Fibroblast of lung (primary cell): Measurements from ENCODE around the gene NBPF3. TPM values are rescaled to one million over a fixed set of nuclear protein-coding genes. Genes with fewer than 3 reads are reported as not detected.

Experiments
- DNase-seq, 2 donors: peaks; one replicate each; pipeline versions ENCODE4 v3.0.0 to v3.0.0-alpha.2; 2010; ENCODE audit warnings: low read depth in 2 of 2
- H2AFZ ChIP-seq: 2 replicates; pipeline ENCODE4 v1.5.1; 2012; ENCODE audit warnings: low read length, control low read depth, inconsistent platforms
- H3K27ac ChIP-seq: 2 replicates; pipeline ENCODE4 v1.5.1; 2011; ENCODE audit warnings: low read length, control low read depth; ENCODE audit not compliant: insufficient read depth
- H3K27me3 ChIP-seq: 2 replicates; pipeline ENCODE4 v1.5.1; 2011; ENCODE audit warnings: mild to moderate bottlenecking, low read length; ENCODE audit not compliant: control insufficient read depth, insufficient read depth
- H3K36me3 ChIP-seq: 2 replicates; pipeline ENCODE4 v1.5.1; 2011; ENCODE audit warnings: low read length; ENCODE audit not compliant: control insufficient read depth, insufficient read depth
- H3K4me1 ChIP-seq: 2 replicates; pipeline ENCODE4 v1.5.1; 2011; ENCODE audit warnings: low read length; ENCODE audit not compliant: control insufficient read depth, insufficient read depth; ENCODE audit errors: extremely low read depth
- H3K4me2 ChIP-seq: 2 replicates; pipeline ENCODE4 v1.5.1; 2011; ENCODE audit warnings: low read length, control low read depth; ENCODE audit not compliant: insufficient read depth; ENCODE audit errors: extremely low read depth
- H3K4me3 ChIP-seq, 4 experiments: fragments of 200-600 bp in 1 of 4; sonication (generic) in 1 of 4; replicated peaks in 1 of 4; 2 replicates each; pipeline ENCODE4 v1.5.1; 2011 to 2016; ENCODE audit warnings: low read length in 4 of 4, low read depth in 3 of 4, mild to moderate bottlenecking in 3 of 4, control low read depth in 2 of 4, inconsistent platforms in 1 of 4, mixed read lengths in 1 of 4; ENCODE audit not compliant: insufficient read depth in 1 of 4; ENCODE audit errors: control extremely low read depth in 1 of 4
- H3K79me2 ChIP-seq: 2 replicates; pipeline ENCODE4 v1.5.1; 2012; ENCODE audit warnings: mild to moderate bottlenecking, low read length, inconsistent platforms; ENCODE audit not compliant: control insufficient read depth, insufficient read depth
- H3K9ac ChIP-seq: 2 replicates; pipeline ENCODE4 v1.5.1; 2011; ENCODE audit warnings: mild to moderate bottlenecking, low read length, control low read depth; ENCODE audit not compliant: insufficient read depth
- H3K9me3 ChIP-seq: 2 replicates; pipeline ENCODE4 v1.5.1; 2012; ENCODE audit warnings: low read depth, low read length; ENCODE audit not compliant: control insufficient read depth, insufficient read depth
- H4K20me1 ChIP-seq: 2 replicates; pipeline ENCODE4 v1.5.1; 2011; ENCODE audit warnings: low read length; ENCODE audit not compliant: control insufficient read depth, insufficient read depth; ENCODE audit errors: extremely low read depth
- EZH2 ChIP-seq: IDR thresholded peaks from 2 replicates; pipeline ENCODE4 v1.5.1; 2012; ENCODE audit warnings: low read length, control low read depth, mild to moderate bottlenecking; ENCODE audit errors: missing control alignments
- polyA plus RNA-seq, 2 donors: library from polyadenylated mRNA; depleted of rRNA in 1 of 2; stranded (reverse) in 1 of 2; unstranded in 1 of 2; fragments of >200 nt; gene quantifications; 2 replicates each; pipeline ENCODE4 v1.2.1, GENCODE V29; 2011 to 2012; ENCODE audit warnings: missing spikeins in 1 of 2
- total RNA-seq: library from RNA; depleted of rRNA; stranded (reverse); fragments of >200 nt; gene quantifications from 2 replicates; pipeline ENCODE4 v1.2.1, GENCODE V29; 2014
- TF ChIP-seq, protein P1 (sequence below), 2 donors: IDR thresholded peaks in 1 of 2; conservative IDR thresholded peaks in 1 of 2; 1 replicate in 1 of 2; 2 replicates in 1 of 2; pipeline ENCODE4 v1.5.1; 2011 to 2012; ENCODE audit warnings: low read length in 2 of 2, control low read depth in 1 of 2, inconsistent platforms in 1 of 2, low read depth in 1 of 2, mild to moderate bottlenecking in 1 of 2

Gene NBPF3
- total and polyA plus RNA-seq, 2 donors (not counting 1 experiment from before 2014, with no cell fraction given), result 20.4 to 35.0 TPM

DNA sequence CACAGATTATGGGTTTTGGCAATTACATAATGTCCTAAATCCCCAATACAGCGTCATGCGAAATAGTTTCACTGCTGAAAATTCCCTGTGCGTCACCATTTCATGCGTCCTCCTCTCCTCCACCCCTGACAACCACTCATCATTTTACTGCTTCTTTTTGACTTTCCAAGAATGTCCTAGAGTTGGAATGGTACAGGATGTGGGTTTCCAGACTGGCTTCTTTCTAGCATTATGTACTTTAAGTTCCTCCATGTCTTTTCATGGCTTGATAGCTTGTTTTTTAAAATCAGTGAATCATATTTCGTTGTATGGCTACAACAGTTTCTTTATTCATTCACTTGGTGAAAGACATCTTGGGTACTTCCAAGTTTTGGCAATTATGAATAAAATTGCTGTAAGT is 7.4 kb downstream of the NBPF3 start:
- H4K20me1 ChIP-seq, result no peaks in the 10 kb centered on the region
- DNase-seq, result peak in 1 of 2 donors; percentile 57
- H3K27me3 ChIP-seq, result no peaks in the 10 kb centered on the region
- H3K36me3 ChIP-seq, result peaks cover 3% of the 10 kb centered on the region
- H3K79me2 ChIP-seq, result no peaks in the 10 kb centered on the region
- H3K4me2 ChIP-seq, result no peak overlapping the region
- H3K9ac ChIP-seq, result no peak overlapping the region
- no peak for TF ChIP-seq EZH2
- TF ChIP-seq, protein P1, sequence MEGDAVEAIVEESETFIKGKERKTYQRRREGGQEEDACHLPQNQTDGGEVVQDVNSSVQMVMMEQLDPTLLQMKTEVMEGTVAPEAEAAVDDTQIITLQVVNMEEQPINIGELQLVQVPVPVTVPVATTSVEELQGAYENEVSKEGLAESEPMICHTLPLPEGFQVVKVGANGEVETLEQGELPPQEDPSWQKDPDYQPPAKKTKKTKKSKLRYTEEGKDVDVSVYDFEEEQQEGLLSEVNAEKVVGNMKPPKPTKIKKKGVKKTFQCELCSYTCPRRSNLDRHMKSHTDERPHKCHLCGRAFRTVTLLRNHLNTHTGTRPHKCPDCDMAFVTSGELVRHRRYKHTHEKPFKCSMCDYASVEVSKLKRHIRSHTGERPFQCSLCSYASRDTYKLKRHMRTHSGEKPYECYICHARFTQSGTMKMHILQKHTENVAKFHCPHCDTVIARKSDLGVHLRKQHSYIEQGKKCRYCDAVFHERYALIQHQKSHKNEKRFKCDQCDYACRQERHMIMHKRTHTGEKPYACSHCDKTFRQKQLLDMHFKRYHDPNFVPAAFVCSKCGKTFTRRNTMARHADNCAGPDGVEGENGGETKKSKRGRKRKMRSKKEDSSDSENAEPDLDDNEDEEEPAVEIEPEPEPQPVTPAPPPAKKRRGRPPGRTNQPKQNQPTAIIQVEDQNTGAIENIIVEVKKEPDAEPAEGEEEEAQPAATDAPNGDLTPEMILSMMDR (conservative IDR thresholded peaks at IDR 0.05 in 1 of 2, IDR thresholded peaks at IDR 0.05 in 1 of 2; ENCODE audit: low read depth in 1 of 2, low read length in 2 of 2), result no peak
- H3K9me3 ChIP-seq, result no peaks in the 10 kb centered on the region
- no peak overlapping the region for H3K27ac ChIP-seq
- H3K4me3 ChIP-seq, result no peak overlapping the region
- H3K4me1 ChIP-seq, result peaks cover 15% of the 10 kb centered on the region
- H2AFZ ChIP-seq, result no peak overlapping the region

DNA sequence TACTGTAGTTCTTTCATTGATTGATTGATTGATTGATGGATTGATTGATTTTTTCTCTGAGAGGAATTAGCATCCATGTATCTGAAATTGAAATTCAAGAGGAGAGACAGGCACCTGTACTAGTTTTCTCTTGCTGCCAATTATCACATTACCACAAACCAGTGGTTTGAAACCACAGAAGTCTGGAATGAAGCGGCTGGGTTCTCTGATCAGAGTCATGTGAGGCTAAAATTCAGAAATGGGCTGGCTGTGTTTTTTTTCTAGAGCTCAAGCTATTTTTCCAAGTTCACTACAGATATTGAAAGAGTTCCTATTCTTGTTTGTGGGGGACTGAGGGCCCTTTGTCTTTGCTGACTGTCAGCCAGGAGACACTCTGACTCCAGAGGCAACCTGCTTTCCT is 10.0 kb downstream of the NBPF3 start:
- Histone ChIP-seq H3K9me3 (no peaks in the 10 kb centered on the region), H3K27ac (peak overlapping the region; percentile 23), H3K4me2 (no peak overlapping the region), H3K36me3 (peaks cover 1% of the 10 kb centered on the region), H4K20me1 (no peaks in the 10 kb centered on the region), H3K79me2 (peaks cover 2% of the 10 kb centered on the region), H3K4me3 (no peak overlapping the region), H3K9ac (no peak overlapping the region), H3K27me3 (no peaks in the 10 kb centered on the region), H3K4me1 (peaks cover 28% of the 10 kb centered on the region), H2AFZ (no peak overlapping the region)
- TF ChIP-seq, protein P1 (conservative IDR thresholded peaks at IDR 0.05 in 1 of 2, IDR thresholded peaks at IDR 0.05 in 1 of 2; ENCODE audit: low read depth in 1 of 2, low read length in 2 of 2), result no peak
- TF ChIP-seq EZH2, result no peak
- peak in 1 of 2 donors; percentile 68 for DNase-seq

DNA sequence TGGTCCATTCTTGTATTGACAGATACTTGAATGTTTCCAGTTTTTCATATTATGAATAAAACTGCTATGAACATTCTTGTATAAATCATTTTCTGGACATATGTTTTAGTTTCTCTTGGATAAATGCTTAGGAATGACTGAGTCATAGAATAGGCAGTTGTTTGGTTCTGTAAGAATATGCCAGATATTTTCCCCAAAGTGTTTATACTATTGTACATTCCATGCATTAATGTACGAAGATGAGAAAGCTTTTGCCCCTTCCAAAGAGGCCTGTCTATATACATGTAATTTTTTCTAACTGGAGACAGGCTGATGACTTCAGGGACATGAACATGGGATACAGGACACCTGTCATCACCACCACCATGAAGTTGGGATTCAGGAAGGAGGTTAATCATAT is 11.3 kb downstream of the NBPF3 start:
- peaks cover 2% of the 10 kb centered on the region for H3K79me2 ChIP-seq
- H3K4me1 ChIP-seq, result peaks cover 28% of the 10 kb centered on the region
- H4K20me1 ChIP-seq, result no peaks in the 10 kb centered on the region
- no peak overlapping the region for H3K4me3 ChIP-seq
- peak overlapping the region; percentile 61 for H3K27ac ChIP-seq
- peak overlapping the region; percentile 27 for H3K4me2 ChIP-seq
- H3K9me3 ChIP-seq, result no peaks in the 10 kb centered on the region
- H3K36me3 ChIP-seq, result no peaks in the 10 kb centered on the region
- DNase-seq, result peak; percentile 84 to 89
- no peak overlapping the region for H2AFZ ChIP-seq
- no peak overlapping the region for H3K9ac ChIP-seq
- TF ChIP-seq, protein P1 (conservative IDR thresholded peaks at IDR 0.05 in 1 of 2, IDR thresholded peaks at IDR 0.05 in 1 of 2; ENCODE audit: low read depth in 1 of 2, low read length in 2 of 2), result no peak
- no peak for TF ChIP-seq EZH2
- no peaks in the 10 kb centered on the region for H3K27me3 ChIP-seq
